SK-N-SH (cell line): ENCODE measurements around the gene SGSH. TPM values are rescaled to one million over a fixed set of nuclear protein-coding genes. Genes with fewer than 3 reads are reported as not detected.

Source experiments
- CTCF ChIA-PET: fragments of 300-600, 350-600 bp; formaldehyde crosslinking; extraction: SDS; loops from one replicate; lab custom pipeline; 2021; lab: Yijun Ruan, JAX
- POLR2A ChIA-PET: fragments of 350-600 bp; sonication (Branson Sonifier 250); formaldehyde crosslinking; extraction: SDS; loops from one replicate; lab custom pipeline; 2020; ENCODE audit warnings: antibody characterized with exemption, inconsistent platforms; lab: Yijun Ruan, JAX
- DNase-seq: peaks from one replicate; pipeline ENCODE4 v3.0.0; 2012
- H2AFZ ChIP-seq: fragments of 200-600 bp; sonication (generic); 2 replicates; pipeline ENCODE4 v1.8.1; 2016; ENCODE audit warnings: antibody characterized with exemption, mild to moderate bottlenecking, low read depth
- H3F3A ChIP-seq: fragments of 200-600 bp; sonication (generic); replicated peaks from 2 replicates; pipeline ENCODE3; 2016; ENCODE audit warnings: antibody characterized with exemption, mild to moderate bottlenecking; ENCODE audit not compliant: insufficient read depth
- H3K27ac ChIP-seq, 2 experiments: fragments of 200-500 bp in 1 of 2; fragments of 200-600 bp in 1 of 2; sonication (Bioruptor generic) in 1 of 2; sonication (generic), shearing (Covaris generic) in 1 of 2; 2 replicates each; pipeline versions ENCODE4 v1.5.1 to v1.6.1; 2014 to 2016; ENCODE audit warnings: low read depth in 2 of 2, inconsistent platforms in 1 of 2, low read length in 1 of 2, mild to moderate bottlenecking in 1 of 2, mixed read lengths in 1 of 2
- H3K27me3 ChIP-seq: fragments of 200-600 bp; sonication (generic), shearing (Covaris generic); 2 replicates; pipeline ENCODE4 v1.6.1; 2016; ENCODE audit warnings: mixed run types; ENCODE audit not compliant: insufficient read depth
- H3K36me3 ChIP-seq, 2 experiments: fragments of 200-500 bp in 1 of 2; fragments of 200-600 bp in 1 of 2; sonication (Bioruptor generic) in 1 of 2; sonication (generic) in 1 of 2; replicated peaks in 1 of 2; 2 replicates each; pipeline versions ENCODE3 to v1.5.1; 2014 to 2016; ENCODE audit warnings: low read length in 1 of 2, mild to moderate bottlenecking in 1 of 2; ENCODE audit not compliant: insufficient read depth in 2 of 2, control insufficient read depth in 1 of 2
- H3K4me1 ChIP-seq, 2 experiments: fragments of 200-500 bp in 1 of 2; fragments of 200-600 bp in 1 of 2; sonication (Bioruptor generic) in 1 of 2; sonication (generic), shearing (Covaris generic) in 1 of 2; 2 replicates each; pipeline versions ENCODE4 v1.5.1 to v1.6.1; 2014 to 2016; ENCODE audit warnings: low read depth in 1 of 2, low read length in 1 of 2, mixed run types in 1 of 2; ENCODE audit not compliant: insufficient read depth in 2 of 2, control insufficient read depth in 1 of 2
- H3K4me2 ChIP-seq: fragments of 200-600 bp; sonication (generic), shearing (Covaris generic); 2 replicates; pipeline ENCODE4 v1.6.1; 2017; ENCODE audit warnings: mixed run types
- H3K4me3 ChIP-seq, 2 experiments: fragments of 200-500 bp in 1 of 2; fragments of 200-600 bp in 1 of 2; sonication (Bioruptor generic) in 1 of 2; sonication (generic), shearing (Covaris generic) in 1 of 2; 2 replicates each; pipeline versions ENCODE4 v1.5.1 to v1.8.1; 2014 to 2016; ENCODE audit warnings: low read depth in 2 of 2, inconsistent platforms in 1 of 2, low read length in 1 of 2, mild to moderate bottlenecking in 1 of 2, mixed read lengths in 1 of 2, moderate library complexity in 1 of 2
- H3K79me2 ChIP-seq: fragments of 200-600 bp; sonication (generic); 2 replicates; pipeline ENCODE4 v1.8.1; 2017; ENCODE audit warnings: mild to moderate bottlenecking; ENCODE audit not compliant: insufficient read depth
- H3K9ac ChIP-seq: fragments of 200-600 bp; sonication (generic); 2 replicates; pipeline ENCODE4 v1.6.1; 2017; ENCODE audit warnings: mixed run types
- H3K9me2 ChIP-seq: fragments of 200-600 bp; sonication (generic); 2 replicates; pipeline ENCODE4 v1.6.1; 2017; ENCODE audit warnings: mixed run types
- H3K9me3 ChIP-seq: fragments of 200-600 bp; sonication (generic); 2 replicates; pipeline ENCODE4 v1.6.1; 2017; ENCODE audit warnings: mixed run types, mild to moderate bottlenecking, moderate library complexity
- H4K20me1 ChIP-seq: fragments of 200-600 bp; sonication (generic); 2 replicates; pipeline ENCODE4 v1.6.1; 2017; ENCODE audit warnings: mild to moderate bottlenecking, mixed run types; ENCODE audit not compliant: insufficient read depth
- ELF1 ChIP-seq: IDR thresholded peaks from 2 replicates; pipeline ENCODE4 v1.4.0; 2012
- EZH2phosphoT487 ChIP-seq: fragments of 200-600 bp; sonication (generic); IDR thresholded peaks from 2 replicates; pipeline ENCODE4 v1.6.1; 2017; ENCODE audit warnings: low read depth, mixed run types, mild to moderate bottlenecking, antibody characterized with exemption, moderate library complexity, borderline replicate concordance
- FOXJ3 ChIP-seq: sonication (generic); formaldehyde crosslinking; IDR thresholded peaks from 2 replicates; pipeline ENCODE4 v1.5.1; 2020; ENCODE audit warnings: mild to moderate bottlenecking, missing genetic modification reagents
- JUND ChIP-seq: IDR thresholded peaks from 2 replicates; pipeline ENCODE4 v1.4.0; 2012
- MEF2A ChIP-seq: IDR thresholded peaks from 2 replicates; pipeline ENCODE4 v1.4.0; 2012; ENCODE audit warnings: low read depth, borderline replicate concordance
- MXI1 ChIP-seq: IDR thresholded peaks from 2 replicates; pipeline ENCODE4 v1.6.1; 2012; ENCODE audit warnings: mild to moderate bottlenecking, low read depth, low read length, improper control_type of control experiment
- NFIC ChIP-seq: IDR thresholded peaks from 2 replicates; pipeline ENCODE4 v1.4.0; 2012; ENCODE audit warnings: borderline replicate concordance
- POLR2AphosphoS5 ChIP-seq: IDR thresholded peaks from 2 replicates; pipeline ENCODE4 v1.6.1; 2012; ENCODE audit warnings: low read depth, low read length
- RCOR1 ChIP-seq: fragments of 150-350 bp; IDR thresholded peaks from 2 replicates; pipeline ENCODE4 v1.6.1; 2017; ENCODE audit warnings: antibody characterized with exemption, low read length
- RFX5 ChIP-seq: IDR thresholded peaks from 2 replicates; pipeline ENCODE4 v1.6.1; 2012; ENCODE audit warnings: mild to moderate bottlenecking, improper control_type of control experiment, low read length
- RXRA ChIP-seq: IDR thresholded peaks from 2 replicates; pipeline ENCODE4 v1.4.0; 2012; ENCODE audit warnings: low read depth, mild to moderate bottlenecking, borderline replicate concordance
- SIN3A ChIP-seq: IDR thresholded peaks from 2 replicates; pipeline ENCODE4 v1.6.1; 2012; ENCODE audit warnings: low read depth, mild to moderate bottlenecking, low read length, moderate library complexity, borderline replicate concordance
- SMC3 ChIP-seq: IDR thresholded peaks from 2 replicates; pipeline ENCODE4 v1.6.1; 2012; ENCODE audit warnings: low read depth, low read length, improper control_type of control experiment
- TCF12 ChIP-seq: IDR thresholded peaks from 2 replicates; pipeline ENCODE4 v1.4.0; 2012
- WGBS: methylation state at CpG from one replicate; pipeline ENCODE4 v1.1.6; 2017; ENCODE audit warnings: low lambda C conversion rate; 5-methylcytosine and 5-hydroxymethylcytosine counted together
- polyA plus RNA-seq, 3 experiments: library from polyadenylated mRNA; depleted of rRNA; stranded (reverse); fragments of >200 nt; gene quantifications; 2 replicates each; pipeline ENCODE4 v1.2.3, GENCODE V29; 2012
- TF ChIP-seq, protein P1 (sequence below): IDR thresholded peaks from 2 replicates; pipeline ENCODE4 v1.4.0; 2012; ENCODE audit warnings: low read depth, borderline replicate concordance
- TF ChIP-seq, protein P2 (sequence below): fragments of 200-600 bp; sonication (generic); IDR thresholded peaks from 2 replicates; pipeline ENCODE4 v1.6.1; 2017; ENCODE audit warnings: antibody characterized with exemption, mild to moderate bottlenecking, moderate library complexity
- TF ChIP-seq, protein P3 (sequence below): fragments of 150-350 bp; IDR thresholded peaks from 2 replicates; pipeline ENCODE4 v1.6.1; 2016; ENCODE audit warnings: mild to moderate bottlenecking, low read depth, low read length
- TF ChIP-seq, protein P4 (sequence below): IDR thresholded peaks from 2 replicates; pipeline ENCODE4 v1.6.1; 2012; ENCODE audit warnings: mild to moderate bottlenecking, low read depth, low read length, moderate library complexity
- TF ChIP-seq, protein P5 (sequence below): IDR thresholded peaks from 2 replicates; pipeline ENCODE4; 2012

SGSH gene
- polyA plus RNA-seq, 1 of the 3 experiments (the other 2 are of a cell fraction), result 161 TPM

DNA sequence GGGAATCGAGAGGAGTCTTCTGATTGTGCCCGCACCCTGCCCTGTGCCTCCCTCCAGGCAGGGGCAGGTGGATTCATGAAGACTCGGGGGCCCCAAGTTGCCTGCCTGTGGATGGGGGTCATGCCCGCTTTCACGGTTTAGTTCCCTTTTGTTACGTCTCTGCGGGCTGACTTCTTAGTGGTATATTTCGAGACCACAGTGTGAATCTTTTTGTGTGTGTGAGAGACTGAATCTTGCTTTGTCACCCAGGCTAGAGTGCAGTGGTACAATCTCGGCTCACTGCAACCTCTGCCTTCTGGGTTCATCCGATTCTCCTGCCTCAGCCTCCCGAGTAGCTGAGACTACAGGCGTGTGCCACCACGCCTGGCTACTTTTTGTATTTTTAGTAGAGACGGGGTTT lies 22.4 kb upstream of the SGSH start (continued):
- TF ChIP-seq EZH2phosphoT487 (no peak), SMC3 (no peak), ELF1 (no peak), JUND (no peak), POLR2AphosphoS5 (no peak), RCOR1 (no peak)
- TF ChIP-seq, protein P1, sequence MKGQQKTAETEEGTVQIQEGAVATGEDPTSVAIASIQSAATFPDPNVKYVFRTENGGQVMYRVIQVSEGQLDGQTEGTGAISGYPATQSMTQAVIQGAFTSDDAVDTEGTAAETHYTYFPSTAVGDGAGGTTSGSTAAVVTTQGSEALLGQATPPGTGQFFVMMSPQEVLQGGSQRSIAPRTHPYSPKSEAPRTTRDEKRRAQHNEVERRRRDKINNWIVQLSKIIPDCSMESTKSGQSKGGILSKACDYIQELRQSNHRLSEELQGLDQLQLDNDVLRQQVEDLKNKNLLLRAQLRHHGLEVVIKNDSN, result no peak
- TF ChIP-seq, protein P2, sequence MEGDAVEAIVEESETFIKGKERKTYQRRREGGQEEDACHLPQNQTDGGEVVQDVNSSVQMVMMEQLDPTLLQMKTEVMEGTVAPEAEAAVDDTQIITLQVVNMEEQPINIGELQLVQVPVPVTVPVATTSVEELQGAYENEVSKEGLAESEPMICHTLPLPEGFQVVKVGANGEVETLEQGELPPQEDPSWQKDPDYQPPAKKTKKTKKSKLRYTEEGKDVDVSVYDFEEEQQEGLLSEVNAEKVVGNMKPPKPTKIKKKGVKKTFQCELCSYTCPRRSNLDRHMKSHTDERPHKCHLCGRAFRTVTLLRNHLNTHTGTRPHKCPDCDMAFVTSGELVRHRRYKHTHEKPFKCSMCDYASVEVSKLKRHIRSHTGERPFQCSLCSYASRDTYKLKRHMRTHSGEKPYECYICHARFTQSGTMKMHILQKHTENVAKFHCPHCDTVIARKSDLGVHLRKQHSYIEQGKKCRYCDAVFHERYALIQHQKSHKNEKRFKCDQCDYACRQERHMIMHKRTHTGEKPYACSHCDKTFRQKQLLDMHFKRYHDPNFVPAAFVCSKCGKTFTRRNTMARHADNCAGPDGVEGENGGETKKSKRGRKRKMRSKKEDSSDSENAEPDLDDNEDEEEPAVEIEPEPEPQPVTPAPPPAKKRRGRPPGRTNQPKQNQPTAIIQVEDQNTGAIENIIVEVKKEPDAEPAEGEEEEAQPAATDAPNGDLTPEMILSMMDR, result no peak

DNA sequence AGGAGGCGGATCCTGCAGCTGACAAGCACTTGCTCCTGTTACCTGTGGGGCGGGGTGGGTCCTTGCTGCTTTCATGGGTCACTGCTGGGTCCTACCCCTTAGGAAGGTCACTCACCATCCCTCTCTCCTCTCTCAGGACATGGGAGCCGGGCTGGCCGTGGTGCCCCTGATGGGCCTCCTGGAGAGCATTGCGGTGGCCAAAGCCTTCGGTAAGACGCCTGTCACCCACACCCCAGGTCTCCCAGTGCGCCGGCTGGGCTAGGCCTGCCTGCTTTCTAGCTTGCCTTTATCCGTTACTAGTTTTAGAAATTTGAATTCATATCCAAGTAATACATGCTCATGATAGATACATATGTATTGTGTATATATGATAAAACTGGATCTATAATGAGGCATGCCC lies 17.3 kb upstream of the SGSH start:
- TF ChIP-seq MEF2A (no peak), NFIC (no peak), TCF12 (no peak), MXI1 (no peak), SIN3A (no peak), RXRA (no peak), RFX5 (no peak), FOXJ3 (CRISPR knock-in tag) (no peak)
- TF ChIP-seq, protein P3, sequence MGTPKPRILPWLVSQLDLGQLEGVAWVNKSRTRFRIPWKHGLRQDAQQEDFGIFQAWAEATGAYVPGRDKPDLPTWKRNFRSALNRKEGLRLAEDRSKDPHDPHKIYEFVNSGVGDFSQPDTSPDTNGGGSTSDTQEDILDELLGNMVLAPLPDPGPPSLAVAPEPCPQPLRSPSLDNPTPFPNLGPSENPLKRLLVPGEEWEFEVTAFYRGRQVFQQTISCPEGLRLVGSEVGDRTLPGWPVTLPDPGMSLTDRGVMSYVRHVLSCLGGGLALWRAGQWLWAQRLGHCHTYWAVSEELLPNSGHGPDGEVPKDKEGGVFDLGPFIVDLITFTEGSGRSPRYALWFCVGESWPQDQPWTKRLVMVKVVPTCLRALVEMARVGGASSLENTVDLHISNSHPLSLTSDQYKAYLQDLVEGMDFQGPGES, result no peak
- TF ChIP-seq, protein P2, result no peak
- TF ChIP-seq, protein P4, sequence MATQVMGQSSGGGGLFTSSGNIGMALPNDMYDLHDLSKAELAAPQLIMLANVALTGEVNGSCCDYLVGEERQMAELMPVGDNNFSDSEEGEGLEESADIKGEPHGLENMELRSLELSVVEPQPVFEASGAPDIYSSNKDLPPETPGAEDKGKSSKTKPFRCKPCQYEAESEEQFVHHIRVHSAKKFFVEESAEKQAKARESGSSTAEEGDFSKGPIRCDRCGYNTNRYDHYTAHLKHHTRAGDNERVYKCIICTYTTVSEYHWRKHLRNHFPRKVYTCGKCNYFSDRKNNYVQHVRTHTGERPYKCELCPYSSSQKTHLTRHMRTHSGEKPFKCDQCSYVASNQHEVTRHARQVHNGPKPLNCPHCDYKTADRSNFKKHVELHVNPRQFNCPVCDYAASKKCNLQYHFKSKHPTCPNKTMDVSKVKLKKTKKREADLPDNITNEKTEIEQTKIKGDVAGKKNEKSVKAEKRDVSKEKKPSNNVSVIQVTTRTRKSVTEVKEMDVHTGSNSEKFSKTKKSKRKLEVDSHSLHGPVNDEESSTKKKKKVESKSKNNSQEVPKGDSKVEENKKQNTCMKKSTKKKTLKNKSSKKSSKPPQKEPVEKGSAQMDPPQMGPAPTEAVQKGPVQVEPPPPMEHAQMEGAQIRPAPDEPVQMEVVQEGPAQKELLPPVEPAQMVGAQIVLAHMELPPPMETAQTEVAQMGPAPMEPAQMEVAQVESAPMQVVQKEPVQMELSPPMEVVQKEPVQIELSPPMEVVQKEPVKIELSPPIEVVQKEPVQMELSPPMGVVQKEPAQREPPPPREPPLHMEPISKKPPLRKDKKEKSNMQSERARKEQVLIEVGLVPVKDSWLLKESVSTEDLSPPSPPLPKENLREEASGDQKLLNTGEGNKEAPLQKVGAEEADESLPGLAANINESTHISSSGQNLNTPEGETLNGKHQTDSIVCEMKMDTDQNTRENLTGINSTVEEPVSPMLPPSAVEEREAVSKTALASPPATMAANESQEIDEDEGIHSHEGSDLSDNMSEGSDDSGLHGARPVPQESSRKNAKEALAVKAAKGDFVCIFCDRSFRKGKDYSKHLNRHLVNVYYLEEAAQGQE, result no peak
- TF ChIP-seq, protein P5, sequence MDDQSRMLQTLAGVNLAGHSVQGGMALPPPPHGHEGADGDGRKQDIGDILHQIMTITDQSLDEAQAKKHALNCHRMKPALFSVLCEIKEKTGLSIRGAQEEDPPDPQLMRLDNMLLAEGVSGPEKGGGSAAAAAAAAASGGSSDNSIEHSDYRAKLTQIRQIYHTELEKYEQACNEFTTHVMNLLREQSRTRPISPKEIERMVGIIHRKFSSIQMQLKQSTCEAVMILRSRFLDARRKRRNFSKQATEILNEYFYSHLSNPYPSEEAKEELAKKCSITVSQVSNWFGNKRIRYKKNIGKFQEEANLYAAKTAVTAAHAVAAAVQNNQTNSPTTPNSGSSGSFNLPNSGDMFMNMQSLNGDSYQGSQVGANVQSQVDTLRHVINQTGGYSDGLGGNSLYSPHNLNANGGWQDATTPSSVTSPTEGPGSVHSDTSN, result no peak
- H4K20me1 ChIP-seq, result no peaks in the 10 kb centered on the region
- no peak overlapping the region for H3K27ac ChIP-seq
- peaks cover 18% of the 10 kb centered on the region for H3K9me3 ChIP-seq
- no peaks in the 10 kb centered on the region for H3K4me1 ChIP-seq
- ChIA-PET POLR2A (no interaction called here), CTCF (interaction anchor here (1.0 to 1.8 kb wide), 3 partner anchors 16 to 154 kb away, joined by 4 to 7 read pairs (median 5); no protein-coding TSS in a partner anchor)
- H3K27me3 ChIP-seq, result no peaks in the 10 kb centered on the region
- H3F3A ChIP-seq, result no peaks in the 10 kb centered on the region
- no peak overlapping the region for H3K9ac ChIP-seq
- no peak overlapping the region for H2AFZ ChIP-seq
- peaks cover 19 to 68% of the 10 kb centered on the region in 2 experiments for H3K36me3 ChIP-seq
- DNase-seq, result no peak
- WGBS, result 93% methylated on average over 9 of the region's 10 CpGs
- H3K9me2 ChIP-seq, result no peaks in the 10 kb centered on the region
- no peak overlapping the region for H3K4me2 ChIP-seq
- no peak overlapping the region for H3K4me3 ChIP-seq
- H3K79me2 ChIP-seq, result 0 out of 2 replicates have a peak, but pooled peaks cover 6% of the 10 kb centered on the region
